GM21367 (cell line): ENCODE results near the gene TNFRSF13B.
"Not testable (repeated sequence)": the region's sequence is repeated elsewhere in the genome, so short reads cannot be mapped to it uniquely, and the experiment has no call there.

Experiments used
- ATAC-seq: cut with Tn5 transposase; IDR thresholded peaks from one replicate; pipeline ENCODE4 v1.9.1; 2021; ENCODE audit not compliant: unreplicated experiment

TNFRSF13B gene

DNA sequence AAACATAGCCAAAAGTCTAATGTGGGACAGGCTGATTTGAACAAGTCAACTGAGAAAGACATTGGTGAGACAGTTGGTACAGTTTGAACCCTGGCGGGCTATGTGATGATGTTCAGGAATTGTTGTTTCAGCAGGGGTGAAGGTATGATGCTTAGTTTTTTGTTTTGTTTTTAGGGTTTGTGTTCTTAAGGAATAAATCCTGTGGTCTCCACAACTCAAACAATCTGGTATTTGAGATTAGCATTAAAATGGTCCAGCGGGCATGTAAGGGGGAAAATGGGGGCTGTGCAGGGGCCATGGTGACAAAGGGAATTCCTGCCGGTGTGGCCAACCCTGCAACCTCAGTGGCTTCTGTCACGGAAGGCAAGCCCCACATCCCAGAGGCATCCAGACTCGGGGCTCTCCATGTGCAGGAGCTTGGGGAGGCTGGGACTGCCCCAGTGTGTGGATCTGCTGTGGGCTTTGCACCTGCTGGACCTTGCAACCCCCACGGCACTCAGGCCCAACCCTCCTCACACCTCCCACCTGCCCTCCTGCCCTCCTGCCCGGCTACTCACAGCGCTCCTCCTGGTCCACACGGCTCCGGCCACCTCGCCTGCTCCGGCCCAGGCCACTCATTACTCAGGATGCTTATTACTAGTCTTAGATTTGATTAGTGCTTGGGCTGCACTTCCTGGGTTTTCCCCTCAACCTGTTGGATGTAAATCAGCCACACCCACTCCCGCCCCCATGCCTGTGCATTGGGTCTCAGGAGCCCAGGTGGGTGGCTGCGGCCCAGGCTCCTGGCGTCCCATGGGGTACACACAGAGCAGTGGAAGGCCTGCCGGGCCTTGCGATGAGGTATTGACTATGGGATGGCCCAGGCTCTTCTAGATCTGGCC, at the start of gene TNFRSF13B:
Gene TNFRSF13B, minus strand, starts transcription at position 661 of the 881 bp plus-strand sequence. Its CDS starts 43 bp downstream, at position 618.
- ATAC-seq: peak; percentile 29

DNA sequence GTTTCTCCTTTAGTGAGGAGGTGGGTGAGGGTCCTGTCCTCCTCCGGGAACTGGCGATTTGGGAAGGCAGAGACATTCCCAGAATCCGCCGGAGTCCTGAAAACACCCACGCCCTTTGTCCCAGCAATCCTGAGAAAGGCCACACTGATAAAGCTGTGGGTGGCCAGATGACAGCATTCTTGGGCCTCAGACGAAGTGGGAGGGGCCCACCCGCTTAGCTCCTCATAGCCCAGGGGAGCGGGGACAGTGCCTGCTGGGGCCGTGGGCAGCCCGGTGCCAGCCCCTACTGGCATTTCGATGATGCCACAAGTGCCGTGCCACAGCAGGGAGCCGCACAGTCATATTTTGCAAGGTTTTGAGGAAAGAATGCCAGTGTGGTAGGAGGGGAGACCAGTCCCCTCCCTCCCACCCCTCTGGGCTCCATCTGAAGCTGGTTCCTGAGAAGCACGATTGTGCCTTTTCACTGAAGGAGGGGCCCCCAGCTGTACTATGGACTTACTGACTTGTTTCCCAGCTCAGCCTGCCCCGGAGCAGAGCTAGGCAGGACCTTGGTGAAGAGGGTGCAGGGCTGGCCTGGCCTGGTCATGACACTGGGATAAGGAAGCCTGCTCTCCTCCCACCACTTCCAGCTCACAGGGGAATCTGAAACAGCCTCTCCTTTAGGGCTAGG, 49.4 kb upstream of the TNFRSF13B start:
- no peak for ATAC-seq

DNA sequence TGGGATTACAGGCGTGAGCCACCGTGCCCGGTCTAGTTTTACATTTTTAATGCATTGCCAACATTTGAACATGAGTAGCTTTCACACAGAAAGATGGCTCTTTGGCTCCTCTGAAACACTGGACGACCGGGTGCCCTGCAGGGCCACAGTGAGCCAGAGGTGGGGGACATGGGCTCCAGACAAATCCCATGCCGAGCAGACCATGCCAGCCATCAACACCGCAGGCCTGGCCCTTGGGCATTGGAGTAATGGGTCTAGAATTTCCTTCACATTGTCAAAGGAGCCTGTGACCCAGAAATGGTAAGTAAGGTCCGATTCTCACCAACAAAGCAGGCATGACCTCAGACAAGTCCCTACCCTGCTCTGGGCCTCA, 48.9 kb upstream of the TNFRSF13B start:
- ATAC-seq: no peak

DNA sequence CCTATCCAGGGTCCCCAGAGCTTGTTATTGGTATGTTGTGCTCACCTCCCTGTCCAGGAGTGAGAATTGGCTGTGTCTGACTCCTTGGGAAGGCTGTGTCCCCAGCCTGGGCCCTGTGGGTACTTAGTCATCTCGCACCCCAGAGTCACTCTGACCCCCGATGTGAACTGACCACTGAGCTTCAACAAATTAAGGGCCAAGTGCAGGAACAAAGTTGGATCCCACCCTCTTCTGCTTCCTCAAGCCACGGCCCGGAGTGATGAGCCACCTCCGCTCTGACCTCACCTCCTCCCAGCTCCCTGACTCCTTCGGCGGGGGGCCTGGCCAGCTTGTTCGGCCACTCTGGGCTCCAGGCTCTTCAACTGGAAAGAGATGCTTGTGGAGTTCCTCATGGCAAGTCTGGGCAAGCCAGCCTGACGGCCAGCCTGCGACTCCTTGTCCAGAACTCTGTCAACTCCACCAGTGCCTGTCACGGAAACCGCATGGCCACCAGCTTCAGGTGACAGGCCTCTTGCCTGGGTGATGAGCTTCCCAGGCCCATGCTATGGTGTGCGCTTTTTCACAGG, 48.1 kb upstream of the TNFRSF13B start:
- ATAC-seq: no peak

DNA sequence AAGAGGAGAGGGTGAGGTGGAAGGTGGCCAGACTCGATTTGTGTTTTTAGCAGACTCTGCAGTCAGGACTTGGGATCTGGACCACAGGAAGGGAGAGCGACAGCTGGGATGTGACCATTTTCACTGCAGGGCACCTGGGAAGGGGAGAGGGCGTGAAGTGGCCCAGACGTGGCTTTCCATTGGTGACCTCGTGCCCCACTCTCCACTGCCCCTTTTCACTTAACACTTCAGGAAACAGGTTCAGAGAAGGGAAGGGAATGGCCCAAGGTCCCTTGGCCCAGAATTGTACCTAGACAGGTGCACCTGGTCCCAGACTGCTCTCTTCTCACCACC, 47.5 kb upstream of the TNFRSF13B start:
- ATAC-seq: no peak

DNA sequence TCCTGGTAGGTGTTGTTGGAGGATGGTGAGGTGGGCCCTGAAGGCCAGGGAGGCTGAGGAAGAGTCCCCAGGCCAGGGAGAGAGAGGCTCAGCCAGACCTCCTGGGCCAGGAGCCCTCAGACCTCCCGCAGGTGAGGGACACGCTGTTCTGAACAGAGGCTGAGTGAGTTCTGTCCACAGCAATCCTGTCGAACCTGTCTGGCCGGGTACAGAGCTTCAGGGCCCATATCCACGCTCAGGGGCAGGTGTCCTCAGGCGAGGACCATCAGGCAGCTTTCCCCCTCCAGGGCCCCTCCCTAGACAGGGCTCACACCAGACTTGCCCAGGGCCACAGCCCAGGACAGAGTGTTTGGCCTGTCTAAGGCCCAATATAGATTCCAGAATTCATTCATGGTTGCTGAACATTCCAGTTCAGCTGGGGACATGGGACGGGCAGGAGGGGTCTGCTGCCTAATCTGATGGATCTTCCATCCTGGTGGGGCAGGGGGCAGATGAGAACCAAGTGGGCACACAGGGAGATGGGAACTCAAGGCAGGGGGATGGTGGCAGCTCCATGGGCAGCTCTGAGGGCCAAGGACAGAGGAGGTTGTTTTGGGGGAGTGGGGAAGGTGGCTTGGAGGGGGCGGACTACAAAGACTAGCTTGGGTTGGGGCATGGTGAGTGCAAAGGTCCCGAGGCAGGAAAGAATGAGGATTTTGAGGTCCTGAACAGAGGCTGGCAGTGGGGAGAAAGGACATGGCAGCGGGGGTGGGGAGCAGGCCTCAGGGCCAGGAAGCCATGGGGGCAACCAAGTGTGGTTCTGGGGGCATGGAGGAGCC, 46.9 kb upstream of the TNFRSF13B start:
- no peak for ATAC-seq

DNA sequence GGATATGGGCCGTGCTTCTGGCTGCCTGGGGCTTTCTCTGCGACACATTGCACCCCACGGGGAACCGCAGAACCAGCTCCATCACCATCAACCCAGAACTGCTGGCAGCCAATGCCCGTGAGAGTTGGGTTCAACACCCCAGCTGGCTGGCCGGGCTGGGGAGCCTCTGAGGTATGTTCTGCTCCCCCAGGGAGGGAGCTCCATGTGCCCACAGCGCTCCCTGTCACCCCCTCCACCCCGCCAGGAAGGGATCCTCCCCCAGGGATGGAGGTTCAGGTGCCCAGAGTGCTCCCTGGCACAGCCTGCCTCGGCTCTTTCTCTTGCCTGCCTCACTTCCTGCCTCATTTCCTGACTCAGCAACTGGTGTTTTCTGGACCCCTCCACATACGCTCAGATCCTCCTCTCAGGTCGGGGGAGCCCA, 46.1 kb upstream of the TNFRSF13B start:
- no peak for ATAC-seq

DNA sequence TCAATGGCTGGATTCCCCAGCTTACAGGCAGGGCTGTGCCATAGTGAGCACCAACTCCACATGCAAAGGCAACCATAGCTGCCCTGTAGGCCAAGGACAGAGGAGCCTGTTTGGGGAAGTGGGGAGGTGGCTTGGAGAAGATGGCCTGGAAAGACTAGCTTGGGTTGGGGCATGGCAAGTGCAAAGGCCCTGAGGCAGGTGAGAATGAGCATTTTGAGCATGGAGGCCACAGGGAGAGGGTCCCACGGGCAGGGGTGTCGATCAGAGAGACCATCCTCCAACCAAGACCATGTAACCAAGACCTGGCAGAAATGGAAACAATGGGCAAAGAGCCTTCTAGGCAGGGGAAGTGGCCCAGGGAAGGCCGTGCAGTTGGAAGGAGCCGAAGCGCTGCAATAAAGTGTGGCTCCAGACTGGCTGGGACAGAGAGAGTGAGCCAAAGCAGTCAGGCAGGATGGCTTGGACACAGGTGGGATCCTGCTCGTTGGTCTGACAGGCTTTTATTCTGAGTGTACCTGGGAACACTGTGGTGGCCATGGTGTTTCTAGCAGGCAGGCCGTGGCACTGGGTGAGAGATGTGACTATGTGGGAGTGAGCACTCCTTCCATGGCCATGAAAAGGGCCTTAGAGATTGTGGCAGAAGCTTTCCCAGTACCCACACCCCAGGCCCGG, 45.6 kb upstream of the TNFRSF13B start:
- no peak for ATAC-seq

DNA sequence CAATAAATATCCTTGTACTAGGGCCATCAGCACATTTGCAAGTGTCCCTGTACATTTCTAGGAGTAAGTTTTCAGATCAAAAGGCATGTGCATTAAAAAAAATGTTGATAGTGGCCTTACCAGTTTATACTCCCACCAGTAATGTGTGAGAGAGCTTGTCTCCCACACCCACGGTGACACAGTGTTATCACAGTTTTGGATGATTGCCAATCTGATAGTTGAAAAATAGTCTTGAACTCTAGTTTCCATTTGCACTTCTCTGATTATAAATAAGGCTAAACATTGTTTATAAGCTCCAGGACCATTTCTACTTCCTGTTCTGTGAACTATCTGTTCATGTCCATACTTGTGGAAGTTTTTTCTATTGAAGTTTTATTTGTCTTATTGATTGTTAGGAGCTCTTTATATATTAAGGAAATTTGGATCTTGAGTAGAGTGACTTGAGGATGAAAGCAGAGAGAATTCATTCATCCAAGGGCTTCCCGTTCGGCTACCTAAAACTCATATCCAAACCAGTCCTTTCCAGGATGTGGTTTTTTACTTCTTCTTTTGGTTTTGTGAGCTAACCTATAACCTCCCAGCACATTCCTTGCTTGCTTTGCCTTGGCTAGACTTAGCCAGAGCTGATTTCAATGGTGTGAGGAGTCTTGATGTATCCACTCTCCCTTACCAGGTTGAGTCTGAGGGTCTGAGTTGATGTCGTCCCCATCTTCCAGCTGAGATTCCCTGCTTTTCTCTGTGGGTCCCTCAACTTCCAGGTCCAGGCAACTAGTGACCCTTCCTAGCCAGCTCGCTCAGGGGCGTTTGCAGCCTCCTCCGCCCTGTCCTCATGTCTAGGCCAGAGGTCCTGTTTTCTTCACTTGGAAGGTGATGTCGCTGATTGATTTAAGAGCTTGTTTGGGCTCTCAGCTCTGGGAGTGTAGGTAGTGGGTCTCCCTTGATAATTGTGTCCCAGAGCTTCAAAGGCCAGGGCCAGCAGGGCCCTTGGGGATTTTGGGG, 44.6 kb upstream of the TNFRSF13B start:
- ATAC-seq: not testable (repeated sequence)

DNA sequence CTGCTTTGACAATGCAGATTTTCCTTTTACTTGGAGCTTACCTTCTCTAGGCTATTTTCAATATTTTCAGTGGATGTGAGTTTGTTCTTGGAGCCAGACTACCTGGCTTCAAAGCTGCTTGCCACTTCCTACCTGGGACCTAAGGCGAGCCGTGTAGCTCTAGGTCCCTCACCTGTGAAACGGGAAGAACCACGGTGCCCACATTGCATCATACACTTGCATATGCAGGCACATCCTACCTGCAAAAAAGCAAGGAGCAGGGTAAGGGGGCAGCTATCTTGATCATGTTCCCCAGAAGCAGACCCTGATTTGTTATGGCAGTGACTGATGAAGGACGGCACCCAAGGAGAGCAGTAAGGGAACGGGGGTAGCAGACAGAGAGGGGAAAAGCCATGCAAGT, 43.3 kb upstream of the TNFRSF13B start:
- ATAC-seq: no peak

DNA sequence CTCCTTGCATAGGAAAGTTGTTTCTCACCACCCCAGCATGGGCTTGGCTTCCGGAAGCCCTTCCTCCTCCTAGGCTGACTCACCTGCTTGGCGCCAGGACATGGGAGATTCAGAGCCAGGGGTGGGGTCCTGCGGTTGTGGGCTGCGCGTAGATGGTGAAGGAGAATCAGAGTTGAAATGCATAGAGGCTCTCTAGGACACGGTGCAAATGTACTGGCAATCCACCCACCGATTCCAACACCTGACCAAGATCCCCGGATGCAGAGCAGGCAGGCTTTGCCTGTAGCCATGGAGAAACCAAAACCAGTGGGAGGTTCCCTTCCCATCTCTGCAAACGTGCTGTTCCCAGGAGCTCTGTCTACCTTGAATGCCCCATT, 42.8 kb upstream of the TNFRSF13B start:
- ATAC-seq: not testable (repeated sequence)

DNA sequence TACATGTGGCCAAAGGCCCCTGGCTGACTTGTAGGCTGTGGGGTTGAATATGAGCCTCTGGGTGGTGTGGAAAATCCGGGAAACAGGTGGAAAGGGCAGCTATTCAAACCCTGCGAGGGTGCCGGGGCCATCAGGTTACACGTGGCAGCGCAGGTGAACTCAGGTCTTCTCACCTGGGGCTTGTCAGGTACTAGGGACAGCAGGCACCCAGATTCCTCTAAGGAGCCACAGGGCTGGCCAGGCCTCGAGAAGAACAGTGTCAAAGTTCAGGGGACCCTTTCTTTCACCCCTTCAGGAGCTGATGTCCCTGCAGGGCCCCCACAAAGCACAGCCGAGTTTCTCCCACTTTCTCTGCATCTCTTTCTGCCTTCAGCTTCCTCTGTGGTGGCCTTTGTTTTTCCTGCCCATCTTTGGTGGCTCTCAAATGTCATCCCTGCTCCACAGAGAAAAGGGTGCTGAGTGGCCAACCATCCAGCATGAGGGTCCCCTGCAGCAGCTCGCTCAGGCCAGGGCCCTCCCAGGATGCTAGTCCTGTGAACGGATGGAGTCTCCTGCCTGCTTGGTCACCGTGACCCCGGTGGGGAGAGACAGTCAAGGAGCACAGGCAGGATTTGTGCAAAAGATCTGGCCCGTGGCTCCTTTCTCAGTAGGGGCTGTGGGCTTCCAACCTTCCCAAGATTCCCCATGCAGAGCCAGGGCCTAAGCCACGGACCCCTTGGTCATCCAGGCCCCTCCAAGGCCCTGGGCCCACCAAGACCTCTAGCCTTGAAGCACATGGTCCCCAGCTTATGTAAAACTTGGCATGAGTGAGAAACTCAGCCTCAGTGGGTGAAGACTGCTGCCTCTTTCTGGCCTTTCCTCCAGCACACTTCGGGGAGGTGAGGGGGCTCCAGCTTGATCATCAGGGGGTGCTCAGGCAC, 42.2 kb upstream of the TNFRSF13B start:
- ATAC-seq: not testable (repeated sequence)

DNA sequence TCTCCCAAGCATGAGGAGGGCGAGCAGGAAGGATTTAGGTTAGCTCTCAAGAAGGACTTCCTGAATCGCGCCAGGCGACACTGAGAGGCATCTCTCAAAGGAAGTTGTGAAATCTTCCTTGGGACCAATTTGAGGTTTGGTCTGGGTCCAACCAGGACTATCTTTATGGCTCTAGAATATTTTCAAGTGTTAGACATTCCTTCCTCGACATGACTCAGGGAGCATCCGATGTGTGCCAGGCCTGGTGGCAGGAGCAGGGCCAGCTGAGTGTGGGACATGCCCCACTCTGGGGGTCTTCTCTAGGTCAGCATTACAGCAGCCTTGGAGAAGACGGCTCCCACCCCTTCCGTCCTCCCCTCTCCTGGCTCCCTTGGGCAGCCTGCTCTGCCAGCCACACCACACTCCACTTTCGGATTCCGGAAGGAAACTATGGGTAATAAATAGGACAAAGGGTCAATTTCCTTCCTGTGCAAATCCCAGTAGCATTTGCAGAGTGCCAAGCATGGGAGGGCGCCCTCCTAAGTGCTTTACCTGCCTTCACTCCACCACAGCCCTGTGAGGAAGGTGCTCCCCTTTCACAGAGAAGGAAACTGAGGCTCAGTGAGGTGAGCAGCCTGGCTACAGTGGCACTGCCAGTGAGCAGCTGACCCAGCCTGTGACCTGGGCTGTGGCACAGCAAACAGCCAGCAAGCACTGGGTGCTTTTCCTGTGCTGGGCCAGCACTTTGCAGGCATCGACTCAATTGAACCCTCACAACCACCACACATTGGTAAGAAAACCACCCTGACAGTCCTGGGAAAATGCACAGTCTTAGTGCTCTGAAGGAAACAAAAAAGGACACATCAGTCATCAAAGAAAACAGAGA, 39.4 kb upstream of the TNFRSF13B start:
- not testable (repeated sequence) for ATAC-seq

DNA sequence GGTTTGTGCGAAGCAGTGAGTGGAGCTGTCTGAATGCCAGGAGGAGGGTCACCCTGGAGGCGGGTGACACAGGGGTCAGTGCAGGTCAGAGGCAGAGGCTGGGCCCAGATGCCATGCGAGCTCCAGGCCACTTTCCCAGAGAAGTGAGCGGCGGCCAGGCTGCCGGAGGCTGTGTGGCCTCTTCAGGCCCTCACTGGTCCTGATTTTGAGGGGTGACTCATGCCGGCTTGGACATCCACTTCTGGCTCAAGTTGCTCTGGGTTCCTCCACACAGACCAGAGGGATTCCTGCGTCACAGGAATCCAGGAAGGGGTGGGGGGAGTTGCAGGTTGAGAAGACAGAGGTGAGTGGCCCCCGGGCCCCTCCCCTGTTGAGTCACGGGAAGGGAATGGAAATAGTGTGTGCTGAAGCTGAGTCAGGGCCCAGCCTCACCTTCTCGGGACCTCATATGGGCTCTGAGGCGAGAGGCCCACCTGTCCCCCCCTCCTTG, 38.7 kb upstream of the TNFRSF13B start:
- not testable (repeated sequence) for ATAC-seq

DNA sequence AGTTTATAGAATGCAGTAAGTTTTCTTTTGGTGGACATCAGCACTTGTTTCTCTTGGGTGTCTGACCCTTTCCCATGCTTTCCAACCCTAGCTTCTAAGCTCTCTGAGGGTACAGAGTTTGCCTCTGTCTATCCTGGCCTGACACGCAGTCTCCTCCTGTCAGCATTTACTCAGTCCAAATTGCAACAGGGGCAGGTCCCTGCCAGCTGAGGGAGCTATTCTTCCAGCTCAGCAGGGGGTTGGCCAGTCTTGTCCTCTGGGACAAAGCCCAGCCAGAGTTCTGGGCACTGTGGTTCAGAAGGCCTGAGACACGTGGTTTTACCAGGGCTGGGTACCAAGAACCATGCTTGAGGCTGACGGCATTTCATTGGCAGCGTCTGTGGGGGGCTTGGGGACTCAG, 38.1 kb upstream of the TNFRSF13B start:
- not testable (repeated sequence) for ATAC-seq

DNA sequence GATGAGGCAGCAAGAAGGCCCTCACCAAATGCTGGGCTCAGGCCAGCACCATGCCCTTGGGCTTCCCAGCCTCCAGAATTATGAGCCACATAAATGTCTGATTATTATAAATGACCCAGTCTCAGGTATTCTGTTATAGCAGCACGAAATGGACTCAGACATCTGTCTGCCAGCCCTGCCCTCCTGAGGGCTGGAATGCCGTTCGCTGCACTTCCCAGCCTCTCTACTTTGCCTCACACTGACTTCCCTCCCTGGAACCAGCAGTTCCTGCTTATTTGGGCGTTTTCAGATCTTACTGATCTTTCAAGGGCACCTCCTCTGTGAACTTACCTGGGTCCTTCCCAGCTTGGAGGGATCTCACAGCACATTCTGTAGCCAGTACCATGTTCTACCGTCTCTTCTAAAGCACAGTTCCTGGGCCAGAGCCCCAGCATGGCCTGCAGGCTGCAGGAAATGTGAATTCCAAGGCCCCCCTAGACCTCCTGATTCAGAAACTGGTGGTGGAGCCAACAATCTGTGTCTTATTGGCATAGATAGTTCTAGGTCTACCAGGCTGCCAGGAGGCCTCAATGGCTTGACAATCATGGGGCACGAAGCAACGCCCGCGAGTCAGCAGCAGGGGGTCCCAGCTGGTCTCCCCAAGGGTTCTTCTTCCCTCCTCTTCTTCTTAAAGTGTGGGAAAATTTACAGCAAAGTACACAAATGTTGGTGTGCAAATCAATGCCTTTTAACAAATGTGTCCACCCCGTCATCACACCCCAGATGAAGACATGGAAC, 36.9 kb upstream of the TNFRSF13B start:
- ATAC-seq: not testable (repeated sequence)
